SU-DHL-6 (cell line): ENCODE results near the gene PRKN.

ENCODE experiments used
- H2AFZ ChIP-seq: fragments of 200-600 bp; sonication (generic); 2 replicates; pipeline ENCODE4 v1.6.1; 2014; ENCODE audit warnings: low read depth, mild to moderate bottlenecking, moderate library complexity, mixed read lengths, antibody characterized with exemption, low read length; ENCODE audit not compliant: severe bottlenecking
- H3F3A ChIP-seq: fragments of 200-600 bp; shearing (Covaris generic); 2 replicates; pipeline ENCODE4 v1.6.0; 2016; ENCODE audit warnings: antibody characterized with exemption, mild to moderate bottlenecking; ENCODE audit not compliant: insufficient read depth
- H3K27ac ChIP-seq: fragments of 200-600 bp; sonication (generic); 2 replicates; pipeline ENCODE4 v1.5.1; 2016; ENCODE audit warnings: low read depth, mild to moderate bottlenecking, low read length, moderate library complexity, mixed read lengths
- H3K27me3 ChIP-seq: fragments of 200-600 bp; sonication (generic), shearing (Covaris generic); 2 replicates; pipeline ENCODE4 v1.6.0; 2014; ENCODE audit warnings: mild to moderate bottlenecking, low read length
- H3K36me3 ChIP-seq: fragments of 200-600 bp; sonication (generic); 2 replicates; pipeline ENCODE4 v1.6.1; 2014; ENCODE audit warnings: mild to moderate bottlenecking, low read length, mixed read lengths
- H3K4me2 ChIP-seq: fragments of 300-600, 200-600 bp; shearing (Covaris generic), sonication (generic); 2 replicates; pipeline ENCODE4 v1.6.0; 2014; ENCODE audit warnings: low read length, low read depth, mild to moderate bottlenecking; ENCODE audit not compliant: poor library complexity, severe bottlenecking
- H3K4me3 ChIP-seq: fragments of 200-600 bp; sonication (generic); 2 replicates; pipeline ENCODE4 v1.5.1; 2014; ENCODE audit warnings: antibody characterized with exemption, low read length, mild to moderate bottlenecking, mixed read lengths; ENCODE audit not compliant: insufficient read depth, poor library complexity, severe bottlenecking
- H3K79me2 ChIP-seq: fragments of 200-600 bp; sonication (generic); 2 replicates; pipeline ENCODE4 v1.6.1; 2014; ENCODE audit warnings: mild to moderate bottlenecking, low read length, moderate library complexity; ENCODE audit not compliant: insufficient read depth
- H3K9ac ChIP-seq: fragments of 200-600 bp; sonication (generic); 2 replicates; pipeline ENCODE4 v1.7.0; 2014; ENCODE audit warnings: mild to moderate bottlenecking, low read length
- H3K9me2 ChIP-seq: fragments of 200-600 bp; sonication (generic); replicated peaks from 2 replicates; pipeline ENCODE4 v1.6.1; 2014; ENCODE audit warnings: low read length; ENCODE audit not compliant: insufficient read depth
- H3K9me3 ChIP-seq: fragments of 200-600 bp; sonication (generic); 2 replicates; pipeline ENCODE4 v1.6.1; 2014; ENCODE audit warnings: low read length, mixed read lengths; ENCODE audit not compliant: insufficient read depth
- H4K20me1 ChIP-seq: fragments of 200-600 bp; sonication (generic); 2 replicates; pipeline ENCODE4 v1.6.1; 2014; ENCODE audit warnings: low read depth, mild to moderate bottlenecking, antibody characterized with exemption, low read length, moderate library complexity, mixed read lengths
- EZH2phosphoT487 ChIP-seq: fragments of 200-600 bp; sonication (generic), shearing (Covaris generic); conservative IDR thresholded peaks from 2 replicates; pipeline ENCODE4 v1.6.1; 2018; ENCODE audit warnings: mild to moderate bottlenecking, antibody characterized with exemption, low read length, moderate library complexity, mixed read lengths
- TF ChIP-seq, protein P1 (sequence below): fragments of 200-600 bp; sonication (generic); IDR thresholded peaks from one replicate; pipeline ENCODE4 v1.5.1; 2017; ENCODE audit warnings: antibody characterized with exemption, mild to moderate bottlenecking, low read length, moderate library complexity; ENCODE audit not compliant: insufficient read depth, poor library complexity, severe bottlenecking

Gene PRKN

DNA sequence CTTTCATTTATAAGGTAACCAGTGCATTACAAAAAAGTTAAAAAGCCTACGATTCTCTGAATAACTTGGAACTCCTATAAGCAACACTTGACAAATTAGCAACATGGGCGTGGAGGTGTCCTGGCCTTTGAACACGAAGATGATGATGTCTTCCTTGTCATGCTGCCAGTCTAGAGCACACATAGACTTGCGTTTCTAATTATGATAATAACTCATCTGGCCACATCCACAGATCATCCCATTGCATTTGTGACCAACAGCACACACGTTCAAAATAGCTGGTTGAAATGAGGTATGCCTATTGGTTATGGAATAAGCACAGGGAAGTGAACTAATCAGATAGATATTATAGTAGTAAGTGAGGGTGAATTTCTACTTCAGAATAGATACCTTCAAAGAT, 608.9 kb downstream of the PRKN start:
- H4K20me1 ChIP-seq = no peaks in the 10 kb centered on the region
- H3K4me2 ChIP-seq = no peak overlapping the region
- no peaks in the 10 kb centered on the region for H3K9me2 ChIP-seq
- no peak overlapping the region for H3K27ac ChIP-seq
- H3K9ac ChIP-seq = no peak overlapping the region
- no peaks in the 10 kb centered on the region for H3K36me3 ChIP-seq
- no peaks in the 10 kb centered on the region for H3F3A ChIP-seq
- no peaks in the 10 kb centered on the region for H3K27me3 ChIP-seq
- no peak overlapping the region for H3K4me3 ChIP-seq
- no peak for TF ChIP-seq EZH2phosphoT487
- TF ChIP-seq, protein P1, sequence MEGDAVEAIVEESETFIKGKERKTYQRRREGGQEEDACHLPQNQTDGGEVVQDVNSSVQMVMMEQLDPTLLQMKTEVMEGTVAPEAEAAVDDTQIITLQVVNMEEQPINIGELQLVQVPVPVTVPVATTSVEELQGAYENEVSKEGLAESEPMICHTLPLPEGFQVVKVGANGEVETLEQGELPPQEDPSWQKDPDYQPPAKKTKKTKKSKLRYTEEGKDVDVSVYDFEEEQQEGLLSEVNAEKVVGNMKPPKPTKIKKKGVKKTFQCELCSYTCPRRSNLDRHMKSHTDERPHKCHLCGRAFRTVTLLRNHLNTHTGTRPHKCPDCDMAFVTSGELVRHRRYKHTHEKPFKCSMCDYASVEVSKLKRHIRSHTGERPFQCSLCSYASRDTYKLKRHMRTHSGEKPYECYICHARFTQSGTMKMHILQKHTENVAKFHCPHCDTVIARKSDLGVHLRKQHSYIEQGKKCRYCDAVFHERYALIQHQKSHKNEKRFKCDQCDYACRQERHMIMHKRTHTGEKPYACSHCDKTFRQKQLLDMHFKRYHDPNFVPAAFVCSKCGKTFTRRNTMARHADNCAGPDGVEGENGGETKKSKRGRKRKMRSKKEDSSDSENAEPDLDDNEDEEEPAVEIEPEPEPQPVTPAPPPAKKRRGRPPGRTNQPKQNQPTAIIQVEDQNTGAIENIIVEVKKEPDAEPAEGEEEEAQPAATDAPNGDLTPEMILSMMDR = no peak
- H2AFZ ChIP-seq = no peak overlapping the region
- H3K9me3 ChIP-seq = no peaks in the 10 kb centered on the region
- no peaks in the 10 kb centered on the region for H3K79me2 ChIP-seq

DNA sequence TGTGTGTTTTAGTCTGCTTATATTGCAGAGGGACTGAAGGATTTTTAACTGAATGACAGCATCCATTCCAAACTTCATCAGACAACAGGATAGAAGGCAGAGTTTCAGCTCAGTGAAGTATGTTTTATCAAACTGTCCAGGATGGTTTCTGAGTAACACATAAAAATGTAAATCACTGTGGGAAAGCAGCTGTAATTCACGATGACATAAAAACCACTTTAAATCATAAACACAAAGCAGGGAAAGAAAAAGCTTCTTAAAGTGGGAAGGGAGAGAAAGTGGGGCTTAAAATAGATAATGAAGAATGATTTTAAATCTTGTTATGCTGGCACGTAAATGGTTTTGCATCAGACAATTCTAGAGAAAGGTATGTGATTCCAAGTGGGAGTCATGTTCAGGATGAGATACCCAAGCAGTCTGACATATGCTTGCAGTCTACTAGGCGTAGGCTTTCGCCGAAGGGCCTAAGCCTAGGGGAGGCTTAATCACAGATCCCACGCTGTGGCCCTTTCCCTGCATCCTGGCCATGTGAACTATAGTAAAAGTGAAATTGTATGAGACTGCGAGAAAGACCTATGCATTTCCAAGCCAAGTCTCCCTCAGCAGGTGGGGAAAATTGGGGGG, 610.6 kb downstream of the PRKN start:
- H3K36me3 ChIP-seq = no peaks in the 10 kb centered on the region
- H3K27me3 ChIP-seq = no peaks in the 10 kb centered on the region
- H4K20me1 ChIP-seq = no peaks in the 10 kb centered on the region
- no peak overlapping the region for H3K4me3 ChIP-seq
- H3K4me2 ChIP-seq = no peak overlapping the region
- H3F3A ChIP-seq = no peaks in the 10 kb centered on the region
- H3K27ac ChIP-seq = no peak overlapping the region
- H3K9me2 ChIP-seq = no peaks in the 10 kb centered on the region
- no peaks in the 10 kb centered on the region for H3K79me2 ChIP-seq
- no peak overlapping the region for H3K9ac ChIP-seq
- no peaks in the 10 kb centered on the region for H3K9me3 ChIP-seq
- H2AFZ ChIP-seq = no peak overlapping the region
- no peak for TF ChIP-seq EZH2phosphoT487
- TF ChIP-seq, protein P1 = no peak

DNA sequence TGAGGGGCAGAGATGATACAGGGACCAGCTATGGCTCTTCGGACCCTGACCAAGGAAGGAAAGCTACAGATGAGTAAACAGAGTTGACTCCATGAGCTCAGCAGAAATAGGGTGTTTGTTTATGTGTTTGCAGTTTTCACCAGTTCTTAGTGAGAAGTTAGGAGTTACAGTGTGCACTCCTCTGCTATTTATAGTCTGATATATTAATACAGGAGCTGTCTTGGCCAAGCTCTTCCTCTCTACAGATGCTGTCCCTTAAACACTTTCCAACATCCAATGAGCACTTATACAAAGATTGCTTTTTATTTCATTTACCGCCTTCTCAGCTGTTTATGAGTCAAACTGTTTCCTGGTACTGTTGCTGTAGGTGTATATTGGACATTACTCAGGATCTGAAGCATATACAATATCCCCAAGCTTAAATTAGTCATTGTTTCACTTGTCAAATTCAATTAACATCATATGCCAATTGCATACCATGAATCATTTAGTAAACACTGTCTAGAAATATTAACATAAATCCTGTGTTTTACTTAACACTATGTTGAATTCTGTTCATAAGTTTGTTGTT, 618.0 kb downstream of the PRKN start:
- H3K4me2 ChIP-seq = no peak overlapping the region
- H3K36me3 ChIP-seq = no peaks in the 10 kb centered on the region
- no peaks in the 10 kb centered on the region for H3K79me2 ChIP-seq
- no peak overlapping the region for H3K9ac ChIP-seq
- H3K9me2 ChIP-seq = no peaks in the 10 kb centered on the region
- TF ChIP-seq, protein P1 = no peak
- TF ChIP-seq EZH2phosphoT487 = no peak
- no peak overlapping the region for H2AFZ ChIP-seq
- H3K27me3 ChIP-seq = no peaks in the 10 kb centered on the region
- no peaks in the 10 kb centered on the region for H3K9me3 ChIP-seq
- H3K4me3 ChIP-seq = no peak overlapping the region
- no peaks in the 10 kb centered on the region for H3F3A ChIP-seq
- H4K20me1 ChIP-seq = no peaks in the 10 kb centered on the region
- H3K27ac ChIP-seq = no peak overlapping the region
